ENCODE results near the gene EYA4. TPM values are rescaled to one million over a fixed set of nuclear protein-coding genes. Genes with fewer than 3 reads are reported as not detected.

The EYA4 gene
- total RNA-seq, 1 experiment from 2014 or later = not detected

DNA sequence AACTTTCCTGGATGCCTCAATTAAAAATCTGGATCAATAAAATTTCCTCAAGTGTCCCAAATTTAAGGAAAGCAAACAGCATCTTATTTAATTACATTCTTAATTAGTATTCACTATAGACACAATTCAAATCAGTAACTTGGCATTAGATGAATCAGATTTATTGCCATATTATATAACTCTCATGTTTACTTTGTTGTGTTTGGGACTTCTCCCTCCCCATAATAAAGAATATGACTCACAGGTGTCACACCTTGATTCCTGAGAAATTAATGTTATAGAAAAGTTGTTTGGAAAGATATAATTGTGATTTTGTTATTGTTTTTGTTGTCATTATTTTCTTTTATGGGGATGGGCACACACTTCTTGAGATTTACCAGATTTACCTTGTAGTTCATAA lies 18.4 kb downstream of the EYA4 start:
- DNase-seq = no peak
- no peaks in the 10 kb centered on the region for H3K36me3 Mint-ChIP-seq (ENCODE audit: insufficient read depth, unreplicated experiment)
- H3K4me3 Mint-ChIP-seq (ENCODE audit: unreplicated experiment) = no peak overlapping the region
- no peaks in the 10 kb centered on the region for H3K4me1 ChIP-seq
- ChIA-PET POLR2A (no interaction called here), CTCF (no interaction called here)
- TF ChIP-seq, protein P1, sequence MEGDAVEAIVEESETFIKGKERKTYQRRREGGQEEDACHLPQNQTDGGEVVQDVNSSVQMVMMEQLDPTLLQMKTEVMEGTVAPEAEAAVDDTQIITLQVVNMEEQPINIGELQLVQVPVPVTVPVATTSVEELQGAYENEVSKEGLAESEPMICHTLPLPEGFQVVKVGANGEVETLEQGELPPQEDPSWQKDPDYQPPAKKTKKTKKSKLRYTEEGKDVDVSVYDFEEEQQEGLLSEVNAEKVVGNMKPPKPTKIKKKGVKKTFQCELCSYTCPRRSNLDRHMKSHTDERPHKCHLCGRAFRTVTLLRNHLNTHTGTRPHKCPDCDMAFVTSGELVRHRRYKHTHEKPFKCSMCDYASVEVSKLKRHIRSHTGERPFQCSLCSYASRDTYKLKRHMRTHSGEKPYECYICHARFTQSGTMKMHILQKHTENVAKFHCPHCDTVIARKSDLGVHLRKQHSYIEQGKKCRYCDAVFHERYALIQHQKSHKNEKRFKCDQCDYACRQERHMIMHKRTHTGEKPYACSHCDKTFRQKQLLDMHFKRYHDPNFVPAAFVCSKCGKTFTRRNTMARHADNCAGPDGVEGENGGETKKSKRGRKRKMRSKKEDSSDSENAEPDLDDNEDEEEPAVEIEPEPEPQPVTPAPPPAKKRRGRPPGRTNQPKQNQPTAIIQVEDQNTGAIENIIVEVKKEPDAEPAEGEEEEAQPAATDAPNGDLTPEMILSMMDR (IDR thresholded peaks at IDR 0.05; ENCODE audit: insufficient read depth in 1 of 2, low read depth in 1 of 2, low read length in 1 of 2, severe bottlenecking in 1 of 2, unreplicated experiment in 1 of 2) = no peak
- no peaks in the 10 kb centered on the region for H3K9me3 ChIP-seq
- no peak overlapping the region for H3K27ac Mint-ChIP-seq (ENCODE audit: unreplicated experiment)
- no TSS peak for BruUV-seq (replicated peaks)
- H3K4me1 Mint-ChIP-seq (ENCODE audit: low read depth, unreplicated experiment) = no peaks in the 10 kb centered on the region
- H3K4me3 ChIP-seq (ENCODE audit: low read depth, low read length) = no peak overlapping the region
- peaks cover 19% of the 10 kb centered on the region for H3K27me3 Mint-ChIP-seq (ENCODE audit: insufficient read depth, unreplicated experiment)
- no peaks in the 10 kb centered on the region for H3K36me3 ChIP-seq (ENCODE audit: control insufficient read depth, insufficient read depth, low read length)
- intact Hi-C loops (cut with micrococcal nuclease; ENCODE audit: unreplicated experiment) = no loop called here
- H3K9me3 Mint-ChIP-seq (ENCODE audit: unreplicated experiment) = no peaks in the 10 kb centered on the region
- no peaks in the 10 kb centered on the region for H3K27me3 ChIP-seq (replicated peaks; ENCODE audit: control insufficient read depth, insufficient read depth, low read length)

DNA sequence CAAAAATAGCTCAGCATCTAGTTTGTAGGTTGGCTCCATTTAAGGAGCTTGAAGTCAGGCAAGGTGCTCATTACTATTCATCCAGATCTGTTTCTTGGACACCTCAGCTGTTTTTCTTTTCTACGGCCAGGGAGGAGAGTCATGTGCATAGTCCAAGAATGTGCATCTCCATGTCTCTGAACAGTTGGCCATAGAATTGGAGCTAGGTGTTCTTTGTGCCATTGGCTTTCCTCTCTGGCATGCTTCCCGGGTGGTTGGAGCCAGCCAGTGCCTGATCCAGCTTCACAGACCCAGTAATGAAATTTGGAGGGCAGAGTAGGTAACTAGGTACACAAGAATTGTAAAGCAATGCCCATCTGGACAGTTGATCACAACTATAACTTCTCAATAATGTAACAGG lies 21.6 kb downstream of the EYA4 start:
- Histone ChIP-seq H3K36me3 (ENCODE audit: control insufficient read depth, insufficient read depth, low read length) (no peaks in the 10 kb centered on the region), H3K27me3 (replicated peaks; ENCODE audit: control insufficient read depth, insufficient read depth, low read length) (no peaks in the 10 kb centered on the region), H3K9me3 (no peaks in the 10 kb centered on the region), H3K4me3 (ENCODE audit: low read depth, low read length) (no peak overlapping the region), H3K4me1 (no peaks in the 10 kb centered on the region)
- ChIA-PET CTCF (no interaction called here), POLR2A (no interaction called here)
- no TSS peak for BruUV-seq (replicated peaks)
- H3K36me3 Mint-ChIP-seq (ENCODE audit: insufficient read depth, unreplicated experiment) = no peaks in the 10 kb centered on the region
- DNase-seq = no peak
- H3K27ac Mint-ChIP-seq (ENCODE audit: unreplicated experiment) = no peak overlapping the region
- no peak overlapping the region for H3K4me3 Mint-ChIP-seq (ENCODE audit: unreplicated experiment)
- H3K4me1 Mint-ChIP-seq (ENCODE audit: low read depth, unreplicated experiment) = no peaks in the 10 kb centered on the region
- intact Hi-C loops (cut with micrococcal nuclease; ENCODE audit: unreplicated experiment) = no loop called here
- peaks cover 19% of the 10 kb centered on the region for H3K27me3 Mint-ChIP-seq (ENCODE audit: insufficient read depth, unreplicated experiment)
- no peaks in the 10 kb centered on the region for H3K9me3 Mint-ChIP-seq (ENCODE audit: unreplicated experiment)
- TF ChIP-seq, protein P1 (IDR thresholded peaks at IDR 0.05; ENCODE audit: insufficient read depth in 1 of 2, low read depth in 1 of 2, low read length in 1 of 2, severe bottlenecking in 1 of 2, unreplicated experiment in 1 of 2) = no peak

DNA sequence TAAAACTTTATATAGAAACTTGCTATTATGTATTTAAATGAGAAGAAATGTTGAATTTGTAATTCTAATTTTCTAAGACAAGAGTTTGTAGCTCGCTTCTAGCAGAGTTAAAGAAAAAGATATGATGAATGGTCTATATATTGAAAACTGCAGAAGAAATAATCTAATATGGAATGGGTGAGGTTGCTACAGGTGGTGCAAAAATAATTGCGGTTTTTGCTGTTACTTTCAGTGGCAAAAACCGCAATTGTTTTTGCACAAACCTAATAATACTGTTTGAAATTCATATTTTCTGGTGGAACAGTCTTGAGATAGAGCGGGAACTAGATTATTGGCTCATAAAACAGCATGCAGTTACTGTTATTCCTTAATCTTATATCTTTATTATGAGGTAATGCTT lies 23.9 kb downstream of the EYA4 start:
- ChIA-PET CTCF (no interaction called here), POLR2A (no interaction called here)
- Histone ChIP-seq H3K4me3 (ENCODE audit: low read depth, low read length) (no peak overlapping the region), H3K27me3 (replicated peaks; ENCODE audit: control insufficient read depth, insufficient read depth, low read length) (no peaks in the 10 kb centered on the region), H3K36me3 (ENCODE audit: control insufficient read depth, insufficient read depth, low read length) (no peaks in the 10 kb centered on the region), H3K9me3 (no peaks in the 10 kb centered on the region), H3K4me1 (no peaks in the 10 kb centered on the region)
- no peak for DNase-seq
- no peak overlapping the region for H3K27ac Mint-ChIP-seq (ENCODE audit: unreplicated experiment)
- BruUV-seq (replicated peaks) = no TSS peak
- no peaks in the 10 kb centered on the region for H3K9me3 Mint-ChIP-seq (ENCODE audit: unreplicated experiment)
- H3K36me3 Mint-ChIP-seq (ENCODE audit: insufficient read depth, unreplicated experiment) = no peaks in the 10 kb centered on the region
- H3K27me3 Mint-ChIP-seq (ENCODE audit: insufficient read depth, unreplicated experiment) = peaks cover 19% of the 10 kb centered on the region
- H3K4me3 Mint-ChIP-seq (ENCODE audit: unreplicated experiment) = no peak overlapping the region
- no peaks in the 10 kb centered on the region for H3K4me1 Mint-ChIP-seq (ENCODE audit: low read depth, unreplicated experiment)
- intact Hi-C loops (cut with micrococcal nuclease; ENCODE audit: unreplicated experiment) = no loop called here
- TF ChIP-seq, protein P1 (IDR thresholded peaks at IDR 0.05; ENCODE audit: insufficient read depth in 1 of 2, low read depth in 1 of 2, low read length in 1 of 2, severe bottlenecking in 1 of 2, unreplicated experiment in 1 of 2) = no peak
